RWPE2 (cell line): ENCODE data around the gene MYO1B.

Experiments used
- ATAC-seq: fragments of 200-7000 bp; cut with Tn5 transposase; 3 replicates; pipeline ENCODE4 v1.9.1; 2021; ENCODE audit warnings: low read depth
- DNase-seq: peaks from one replicate; pipeline ENCODE4 v3.0.0-alpha.2; 2020; ENCODE audit warnings: low spot score
- H3K27ac ChIP-seq: fragments of 450-650 bp; 2 replicates; pipeline ENCODE4 v1.5.1; 2017; ENCODE audit warnings: mild to moderate bottlenecking; ENCODE audit not compliant: poor library complexity, severe bottlenecking
- H3K27me3 ChIP-seq: fragments of 250-450 bp; sonication (Bioruptor Pico); 2 replicates; pipeline ENCODE4 v1.5.1; 2021; ENCODE audit warnings: mild to moderate bottlenecking, moderate library complexity; ENCODE audit not compliant: insufficient read depth, poor library complexity, severe bottlenecking
- H3K36me3 ChIP-seq: fragments of 250-450 bp; sonication (Bioruptor Pico); 2 replicates; pipeline ENCODE4 v1.5.1; 2020; ENCODE audit warnings: low read depth, mild to moderate bottlenecking, moderate library complexity
- H3K4me1 ChIP-seq: fragments of 250-450 bp; sonication (Bioruptor Pico); 2 replicates; pipeline ENCODE4 v1.5.1; 2021; ENCODE audit warnings: mild to moderate bottlenecking, moderate library complexity; ENCODE audit not compliant: insufficient read depth, poor library complexity, severe bottlenecking
- H3K4me3 ChIP-seq: fragments of 250-450 bp; sonication (Bioruptor Pico); 2 replicates; pipeline ENCODE4 v1.5.1; 2021; ENCODE audit warnings: mild to moderate bottlenecking, moderate library complexity; ENCODE audit not compliant: severe bottlenecking
- H3K9me3 ChIP-seq: fragments of 250-450 bp; sonication (Bioruptor Pico); 2 replicates; pipeline ENCODE4 v1.5.1; 2021; ENCODE audit warnings: mild to moderate bottlenecking, moderate library complexity; ENCODE audit not compliant: severe bottlenecking
- CTCF ChIP-seq: fragments of 450-650 bp; IDR thresholded peaks from one replicate; pipeline ENCODE4 v1.5.1; 2017; ENCODE audit warnings: mild to moderate bottlenecking, moderate library complexity; ENCODE audit not compliant: poor library complexity, severe bottlenecking

Gene MYO1B

GRCh38 chr2:191463790-191464189 is 218.6 kb downstream of the MYO1B start:
- no peaks in the 10 kb centered on the region for H3K4me1 ChIP-seq
- TF ChIP-seq CTCF, result no peak
- no peaks in the 10 kb centered on the region for H3K36me3 ChIP-seq
- no peak for DNase-seq
- H3K4me3 ChIP-seq, result no peak overlapping the region
- H3K9me3 ChIP-seq, result no peaks in the 10 kb centered on the region
- no peak for ATAC-seq
- H3K27me3 ChIP-seq, result no peaks in the 10 kb centered on the region
- no peak overlapping the region for H3K27ac ChIP-seq

DNA sequence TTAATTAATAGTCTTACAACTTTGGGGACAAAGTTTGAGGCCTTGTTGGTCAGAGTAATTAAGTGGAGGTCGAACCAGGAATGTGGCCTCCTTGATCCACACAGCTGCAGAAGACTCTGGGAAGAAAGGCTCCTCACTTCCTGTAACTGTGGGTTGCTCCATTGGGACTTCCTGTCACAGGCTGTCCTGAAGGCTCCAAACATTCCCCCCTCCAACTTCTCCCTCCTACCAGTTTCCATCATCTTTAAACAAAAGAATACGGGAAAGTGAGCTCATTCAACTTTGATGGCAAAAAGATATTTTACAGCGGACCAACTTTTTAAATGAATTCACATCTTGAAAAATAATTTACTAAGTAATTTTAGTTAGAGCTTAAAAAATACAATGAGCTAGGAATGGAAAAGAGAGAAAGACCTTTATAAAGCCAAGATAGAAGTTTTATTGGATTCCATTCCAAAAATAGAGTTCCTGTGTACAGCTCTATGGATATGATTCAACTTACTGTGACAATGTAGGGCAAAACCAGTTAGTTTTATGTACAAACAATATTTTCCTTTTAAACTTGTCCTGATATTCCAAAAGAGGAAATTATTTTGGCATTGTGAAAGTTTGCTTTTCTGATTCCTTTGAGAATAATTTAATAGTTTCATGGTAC is 220.7 kb downstream of the MYO1B start:
- Histone ChIP-seq H3K36me3 (no peaks in the 10 kb centered on the region), H3K4me1 (no peaks in the 10 kb centered on the region), H3K27ac (no peak overlapping the region), H3K27me3 (no peaks in the 10 kb centered on the region), H3K4me3 (no peak overlapping the region), H3K9me3 (no peaks in the 10 kb centered on the region)
- ATAC-seq (no peak), DNase-seq (no peak)
- TF ChIP-seq CTCF, result no peak

GRCh38 chr2:191467113-191467512 is 221.9 kb downstream of the MYO1B start:
- Histone ChIP-seq H3K4me3 (no peak overlapping the region), H3K27me3 (no peaks in the 10 kb centered on the region), H3K9me3 (no peaks in the 10 kb centered on the region), H3K27ac (no peak overlapping the region), H3K36me3 (no peaks in the 10 kb centered on the region), H3K4me1 (no peaks in the 10 kb centered on the region)
- no peak for TF ChIP-seq CTCF
- DNase-seq, result no peak
- no peak for ATAC-seq

GRCh38 chr2:191470306-191470705 is 225.1 kb downstream of the MYO1B start:
- Histone ChIP-seq H3K27ac (no peak overlapping the region), H3K4me1 (no peaks in the 10 kb centered on the region), H3K36me3 (no peaks in the 10 kb centered on the region), H3K4me3 (no peak overlapping the region), H3K27me3 (no peaks in the 10 kb centered on the region), H3K9me3 (no peaks in the 10 kb centered on the region)
- no peak for ATAC-seq
- DNase-seq, result no peak
- no peak for TF ChIP-seq CTCF

- ATAC-seq (no peak), DNase-seq (no peak)
- TF ChIP-seq CTCF, result no peak
- Histone ChIP-seq H3K27ac (no peak overlapping the region), H3K4me3 (no peak overlapping the region), H3K27me3 (no peaks in the 10 kb centered on the region), H3K4me1 (no peaks in the 10 kb centered on the region), H3K36me3 (no peaks in the 10 kb centered on the region), H3K9me3 (no peaks in the 10 kb centered on the region)
These were observed 229.3 kb downstream of the MYO1B start for GRCh38 chr2:191474464-191474863.
